Measurements from ENCODE around the gene PLXNB3.
A peak's percentile ranks its signal among the peaks of the same experiment; 100 is the strongest.
"Not testable (repeated sequence)": the region's sequence is repeated elsewhere in the genome, so short reads cannot be mapped to it uniquely, and the experiment has no call there.

The PLXNB3 gene

DNA sequence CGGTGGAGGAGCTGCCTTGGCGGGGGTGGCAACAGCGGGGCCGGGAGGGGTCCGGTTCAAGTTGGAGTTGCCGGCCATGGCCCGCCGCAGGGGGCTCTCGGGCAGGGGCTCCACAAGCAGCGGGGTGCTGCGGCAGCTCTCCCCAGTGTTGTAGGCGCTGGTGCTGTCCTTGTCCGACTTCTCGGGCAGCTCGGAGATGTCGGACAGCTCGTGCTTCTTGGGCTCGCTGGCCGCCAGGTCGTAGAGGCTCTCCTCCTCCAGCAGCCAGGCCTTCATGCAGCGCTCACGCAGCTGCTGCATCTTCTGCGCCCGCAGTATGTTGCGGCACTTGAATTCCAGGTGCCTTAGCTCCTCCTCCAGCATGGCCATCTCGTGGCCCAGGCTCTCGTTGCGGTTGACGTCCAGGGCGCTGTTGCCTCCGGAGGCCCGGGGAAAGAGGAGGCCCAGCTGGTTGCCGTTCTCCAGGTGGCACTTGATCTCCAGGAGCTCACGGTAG lies 40.1 kb downstream of the PLXNB3 start:
- no peak overlapping the region for H3K27ac ChIP-seq (ENCODE audit: insufficient read depth, low read depth, low read length, poor library complexity, severe bottlenecking)
- H3K4me1 ChIP-seq (ENCODE audit: control insufficient read depth, insufficient read depth, low read length): no peaks in the 10 kb centered on the region
- H3K27me3 ChIP-seq (ENCODE audit: control insufficient read depth, insufficient read depth, low read length, poor library complexity, severe bottlenecking): no peaks in the 10 kb centered on the region
- H3K4me3 ChIP-seq (ENCODE audit: insufficient read depth, low read depth, low read length): no peak overlapping the region
- H3K9me3 ChIP-seq (ENCODE audit: control insufficient read depth, low read length): no peaks in the 10 kb centered on the region
- WGBS, 2 experiments: 95 to 96% methylated on average over 34 of the region's 34 CpGs
- H3K36me3 ChIP-seq (ENCODE audit: control insufficient read depth, insufficient read depth, low read length): no peaks in the 10 kb centered on the region

DNA sequence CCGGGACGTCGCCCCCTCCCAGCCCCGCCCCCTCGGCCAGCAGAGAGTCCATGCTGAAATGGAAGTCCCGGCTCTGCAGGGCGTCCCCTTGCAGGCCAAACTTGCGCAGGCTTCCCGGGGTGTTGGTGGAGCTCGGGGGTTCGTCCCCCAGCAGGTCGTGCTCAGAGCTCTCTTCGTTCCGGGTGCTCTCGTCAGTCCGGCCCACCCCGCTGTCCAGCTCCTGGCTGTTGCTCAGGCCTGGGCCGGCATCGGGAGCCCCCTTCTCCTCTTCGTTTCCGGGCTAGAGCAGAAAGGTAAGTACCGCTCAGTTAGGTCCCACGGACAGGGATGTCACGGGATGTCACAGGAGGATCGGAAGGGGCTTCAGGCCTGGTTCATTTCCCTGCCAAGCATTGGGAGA lies 40.6 kb downstream of the PLXNB3 start:
- WGBS, 2 experiments: 94 to 95% methylated on average over 25 of the region's 25 CpGs
- H3K36me3 ChIP-seq (ENCODE audit: control insufficient read depth, insufficient read depth, low read length): no peaks in the 10 kb centered on the region
- no peak overlapping the region for H3K27ac ChIP-seq (ENCODE audit: insufficient read depth, low read depth, low read length, poor library complexity, severe bottlenecking)
- no peaks in the 10 kb centered on the region for H3K9me3 ChIP-seq (ENCODE audit: control insufficient read depth, low read length)
- H3K27me3 ChIP-seq (ENCODE audit: control insufficient read depth, insufficient read depth, low read length, poor library complexity, severe bottlenecking): no peaks in the 10 kb centered on the region
- no peak overlapping the region for H3K4me3 ChIP-seq (ENCODE audit: insufficient read depth, low read depth, low read length)
- no peaks in the 10 kb centered on the region for H3K4me1 ChIP-seq (ENCODE audit: control insufficient read depth, insufficient read depth, low read length)

DNA sequence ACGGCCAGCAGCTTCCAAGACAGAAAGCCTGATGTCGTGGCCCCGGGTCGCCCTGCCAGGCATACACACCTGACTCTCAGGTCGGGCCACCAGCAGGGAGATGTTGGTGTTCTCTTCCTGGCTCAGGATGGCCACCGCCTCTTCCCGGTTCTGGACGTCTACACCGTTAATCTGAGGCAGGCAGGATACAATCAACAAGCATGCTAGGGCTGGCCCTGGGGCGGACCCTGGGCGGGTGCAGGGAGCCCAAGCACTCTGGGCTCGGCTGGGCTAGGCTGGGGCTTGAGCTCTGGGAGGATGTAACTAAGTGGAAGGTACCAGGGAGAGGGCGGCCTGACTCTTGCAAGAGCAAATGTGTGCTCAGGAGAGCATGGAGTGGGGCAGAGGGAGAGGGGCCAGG lies 41.4 kb downstream of the PLXNB3 start:
- H3K4me3 ChIP-seq (ENCODE audit: insufficient read depth, low read depth, low read length): no peak overlapping the region
- H3K27me3 ChIP-seq (ENCODE audit: control insufficient read depth, insufficient read depth, low read length, poor library complexity, severe bottlenecking): no peaks in the 10 kb centered on the region
- H3K36me3 ChIP-seq (ENCODE audit: control insufficient read depth, insufficient read depth, low read length): no peaks in the 10 kb centered on the region
- no peaks in the 10 kb centered on the region for H3K9me3 ChIP-seq (ENCODE audit: control insufficient read depth, low read length)
- H3K27ac ChIP-seq (ENCODE audit: insufficient read depth, low read depth, low read length, poor library complexity, severe bottlenecking): no peak overlapping the region
- WGBS, 2 experiments: 92 to 95% methylated on average over 13 of the region's 13 CpGs
- H3K4me1 ChIP-seq (ENCODE audit: control insufficient read depth, insufficient read depth, low read length): no peaks in the 10 kb centered on the region

DNA sequence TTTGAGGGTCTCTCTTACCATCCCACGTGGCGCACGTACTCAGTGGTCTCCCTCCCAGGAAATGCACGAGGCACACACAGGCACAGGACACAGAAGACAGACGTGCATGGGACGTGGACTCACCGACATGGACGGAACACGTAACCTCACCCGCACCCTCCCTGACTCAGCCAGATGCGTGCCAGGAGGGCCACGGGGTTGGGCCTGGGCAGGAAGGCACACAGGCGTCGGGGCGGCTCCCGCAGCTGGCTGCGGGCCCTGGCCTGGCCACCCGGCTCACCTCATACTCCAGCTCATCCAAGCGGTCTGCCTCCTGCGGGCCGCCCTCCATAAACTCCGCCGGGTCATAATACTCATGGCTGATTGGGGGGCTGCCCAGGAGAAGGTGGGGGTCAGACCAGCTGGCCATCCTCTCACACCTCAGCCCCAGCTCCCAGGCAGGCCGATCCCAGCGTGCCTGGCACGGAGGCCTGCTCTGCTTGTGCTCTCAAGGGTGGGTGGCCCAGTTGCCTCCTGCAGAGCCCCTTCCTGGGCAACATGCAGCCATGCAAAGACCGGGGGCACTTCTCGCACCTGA lies 43.0 kb downstream of the PLXNB3 start:
- no peaks in the 10 kb centered on the region for H3K9me3 ChIP-seq (ENCODE audit: control insufficient read depth, low read length)
- 93 to 97% methylated on average over 28 of the region's 28 CpGs for WGBS, 2 experiments

DNA sequence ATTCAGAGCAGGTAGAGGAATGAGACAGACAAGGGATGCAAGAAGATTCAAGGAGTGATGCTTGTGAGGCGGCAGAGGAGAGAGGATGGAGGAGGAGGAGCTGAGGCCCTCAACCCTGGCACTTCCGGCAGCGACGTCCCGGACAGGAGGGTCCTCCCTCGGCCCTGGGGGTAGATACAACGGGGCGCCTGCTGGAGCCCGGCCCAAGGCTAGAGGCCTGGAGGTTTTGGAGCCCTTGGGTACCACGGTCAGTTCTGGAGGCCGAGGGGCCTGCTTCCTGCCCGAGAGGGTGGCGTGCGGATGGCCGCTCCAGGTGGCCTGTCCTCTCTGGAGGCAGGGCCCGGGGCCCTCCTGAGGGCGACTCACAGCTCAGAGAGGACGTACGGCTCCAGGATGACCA lies 43.9 kb downstream of the PLXNB3 start:
- no peaks in the 10 kb centered on the region for H3K9me3 ChIP-seq (ENCODE audit: control insufficient read depth, low read length)
- WGBS, 2 experiments: 94 to 96% methylated on average over 19 of the region's 19 CpGs
- H3K4me3 ChIP-seq (ENCODE audit: insufficient read depth, low read depth, low read length): no peak overlapping the region
- H3K27me3 ChIP-seq (ENCODE audit: control insufficient read depth, insufficient read depth, low read length, poor library complexity, severe bottlenecking): no peaks in the 10 kb centered on the region
- H3K4me1 ChIP-seq (ENCODE audit: control insufficient read depth, insufficient read depth, low read length): peaks cover 4% of the 10 kb centered on the region
- H3K36me3 ChIP-seq (ENCODE audit: control insufficient read depth, insufficient read depth, low read length): no peaks in the 10 kb centered on the region
- no peak overlapping the region for H3K27ac ChIP-seq (ENCODE audit: insufficient read depth, low read depth, low read length, poor library complexity, severe bottlenecking)

More for the DNA sequence above, 43.0 kb downstream of the PLXNB3 start:
- Histone ChIP-seq H3K27ac (ENCODE audit: insufficient read depth, low read depth, low read length, poor library complexity, severe bottlenecking) (no peak overlapping the region), H3K4me3 (ENCODE audit: insufficient read depth, low read depth, low read length) (no peak overlapping the region), H3K4me1 (ENCODE audit: control insufficient read depth, insufficient read depth, low read length) (no peaks in the 10 kb centered on the region), H3K27me3 (ENCODE audit: control insufficient read depth, insufficient read depth, low read length, poor library complexity, severe bottlenecking) (no peaks in the 10 kb centered on the region), H3K36me3 (ENCODE audit: control insufficient read depth, insufficient read depth, low read length) (no peaks in the 10 kb centered on the region)

DNA sequence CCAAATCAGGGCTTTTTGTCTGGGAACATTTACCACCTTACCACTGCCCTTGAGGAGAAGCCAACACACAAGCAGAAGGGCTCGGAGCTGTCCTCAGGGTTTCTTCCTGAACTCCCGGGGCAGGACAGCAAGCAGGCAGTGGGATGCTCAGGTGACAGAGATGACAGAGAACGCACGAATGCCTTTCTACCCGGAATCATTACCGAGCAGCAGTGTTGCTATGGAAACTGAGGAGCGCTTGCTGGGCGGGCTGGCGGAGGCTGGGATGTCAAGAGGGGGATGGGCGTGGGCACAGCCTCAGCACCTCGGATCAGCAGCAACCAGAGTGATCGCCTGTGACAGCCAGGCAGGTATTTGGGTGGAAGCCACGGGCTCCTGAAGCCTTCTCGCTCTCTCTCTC lies 48.2 kb downstream of the PLXNB3 start:
- peak overlapping the region; percentile 8 for H3K27ac ChIP-seq (ENCODE audit: insufficient read depth, low read depth, low read length, poor library complexity, severe bottlenecking)
- peaks cover 4% of the 10 kb centered on the region for H3K4me1 ChIP-seq (ENCODE audit: control insufficient read depth, insufficient read depth, low read length)
- H3K9me3 ChIP-seq (ENCODE audit: control insufficient read depth, low read length): no peaks in the 10 kb centered on the region
- H3K4me3 ChIP-seq (ENCODE audit: insufficient read depth, low read depth, low read length): no peak overlapping the region
- no peaks in the 10 kb centered on the region for H3K27me3 ChIP-seq (ENCODE audit: control insufficient read depth, insufficient read depth, low read length, poor library complexity, severe bottlenecking)
- no peaks in the 10 kb centered on the region for H3K36me3 ChIP-seq (ENCODE audit: control insufficient read depth, insufficient read depth, low read length)
- 39 to 42% methylated on average over 14 of the region's 14 CpGs for WGBS, 2 experiments

DNA sequence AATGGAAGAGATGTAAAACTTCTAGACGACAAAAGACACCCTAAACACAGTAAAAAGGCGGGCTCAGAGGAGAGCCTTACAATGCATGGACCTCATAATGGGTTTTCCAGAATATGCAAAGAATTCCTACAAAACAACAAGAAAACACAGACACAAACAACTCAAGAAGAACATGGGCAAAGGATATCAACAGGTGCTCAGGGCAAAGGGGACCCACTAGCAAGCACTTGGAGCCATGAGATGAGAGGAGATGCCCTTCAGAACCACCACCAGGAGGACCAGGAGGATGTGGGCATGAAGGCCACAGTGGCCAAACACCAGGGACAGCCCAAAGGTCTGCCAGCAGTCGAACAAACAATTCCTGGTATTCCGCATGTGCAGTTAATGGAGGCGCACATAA lies 49.1 kb downstream of the PLXNB3 start:
- Histone ChIP-seq H3K27me3 (ENCODE audit: control insufficient read depth, insufficient read depth, low read length, poor library complexity, severe bottlenecking) (no peaks in the 10 kb centered on the region), H3K36me3 (ENCODE audit: control insufficient read depth, insufficient read depth, low read length) (no peaks in the 10 kb centered on the region), H3K9me3 (ENCODE audit: control insufficient read depth, low read length) (no peaks in the 10 kb centered on the region), H3K4me3 (ENCODE audit: insufficient read depth, low read depth, low read length) (no peak overlapping the region), H3K27ac (ENCODE audit: insufficient read depth, low read depth, low read length, poor library complexity, severe bottlenecking) (no peak overlapping the region), H3K4me1 (ENCODE audit: control insufficient read depth, insufficient read depth, low read length) (peaks cover 4% of the 10 kb centered on the region)
- WGBS, 2 experiments: 98% methylated on average over 4 to 5 of the region's 5 CpGs

DNA sequence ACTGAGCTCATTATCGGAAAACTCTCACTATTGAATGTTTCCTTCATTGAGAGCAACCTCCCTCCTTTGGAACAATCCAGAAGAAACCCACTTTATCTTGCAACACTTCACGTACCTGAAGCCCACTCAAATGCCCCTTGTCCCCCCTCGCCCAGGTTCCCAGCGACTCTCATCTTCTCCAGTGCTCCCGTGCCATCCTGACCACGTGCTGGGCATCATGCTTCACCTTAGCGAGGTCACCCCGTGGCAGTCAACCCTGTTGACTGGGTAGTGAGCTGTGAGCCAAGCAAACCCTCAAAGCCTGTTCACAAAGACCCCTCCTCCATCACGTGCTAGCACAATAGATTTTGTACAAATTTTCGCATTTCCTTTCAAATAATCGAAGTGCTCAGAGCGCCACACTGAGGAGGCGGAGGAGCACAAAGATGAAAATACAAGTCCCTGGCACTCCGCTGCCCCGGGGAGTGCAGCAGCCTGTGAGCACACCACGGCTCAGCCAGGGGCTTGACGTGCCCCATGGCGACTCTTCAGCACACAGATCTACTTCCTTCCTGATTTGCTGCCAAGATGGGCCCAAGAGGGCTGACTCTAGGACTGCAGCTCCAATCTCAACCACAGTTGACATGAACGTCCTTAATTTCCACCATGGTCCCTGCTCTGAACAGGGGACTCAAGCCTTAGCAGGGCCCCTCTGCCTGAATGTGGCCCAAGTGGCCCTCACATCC lies 50.7 kb downstream of the PLXNB3 start:
- Histone ChIP-seq H3K27ac (ENCODE audit: insufficient read depth, low read depth, low read length, poor library complexity, severe bottlenecking) (no peak overlapping the region), H3K27me3 (ENCODE audit: control insufficient read depth, insufficient read depth, low read length, poor library complexity, severe bottlenecking) (no peaks in the 10 kb centered on the region), H3K4me1 (ENCODE audit: control insufficient read depth, insufficient read depth, low read length) (peaks cover 11% of the 10 kb centered on the region), H3K9me3 (ENCODE audit: control insufficient read depth, low read length) (no peaks in the 10 kb centered on the region), H3K4me3 (ENCODE audit: insufficient read depth, low read depth, low read length) (no peak overlapping the region), H3K36me3 (ENCODE audit: control insufficient read depth, insufficient read depth, low read length) (no peaks in the 10 kb centered on the region)
- WGBS, 2 experiments: 90 to 92% methylated on average over 19 of the region's 19 CpGs

DNA sequence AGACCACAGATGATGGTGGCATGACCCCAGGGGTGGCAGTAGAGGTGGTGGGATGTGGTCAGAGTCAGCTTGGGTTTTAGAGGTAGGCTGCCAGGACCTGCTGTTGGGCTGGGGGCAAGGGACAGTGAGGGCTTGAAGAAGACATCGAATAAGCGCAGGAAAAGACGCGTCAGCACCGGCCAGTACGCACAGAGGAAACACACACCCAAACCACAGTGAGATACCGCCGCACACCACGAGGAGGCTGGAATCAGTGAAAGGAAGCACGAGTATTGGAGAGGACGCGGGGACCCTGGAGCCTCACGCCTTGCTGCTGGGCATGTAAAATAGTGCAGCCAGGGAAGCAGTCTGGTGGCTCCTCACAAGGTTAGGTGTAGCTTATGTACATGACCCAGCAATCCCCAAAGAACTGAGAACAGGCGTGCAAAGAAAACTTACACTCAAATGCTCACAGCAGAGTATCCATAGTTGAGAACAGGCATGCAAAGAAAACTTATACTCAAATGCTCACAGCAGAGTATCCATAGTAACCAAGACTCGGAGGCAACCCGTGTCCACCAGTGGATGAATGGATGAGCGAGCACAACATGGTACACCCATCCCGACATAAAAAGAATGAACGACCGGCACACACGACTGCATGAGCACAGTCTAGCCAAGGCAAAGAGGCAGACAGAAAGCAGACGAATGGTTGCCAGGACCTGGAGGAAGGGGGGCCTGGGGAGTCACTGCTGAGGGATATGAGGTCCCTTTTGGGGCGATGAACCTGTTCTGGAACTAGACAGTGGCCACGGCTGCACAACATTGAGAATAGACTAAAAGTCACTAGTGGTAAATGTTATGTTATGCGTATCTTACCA lies 53.0 kb downstream of the PLXNB3 start:
- H3K27me3 ChIP-seq (ENCODE audit: control insufficient read depth, insufficient read depth, low read length, poor library complexity, severe bottlenecking): no peaks in the 10 kb centered on the region
- H3K27ac ChIP-seq (ENCODE audit: insufficient read depth, low read depth, low read length, poor library complexity, severe bottlenecking): no peak overlapping the region
- H3K4me3 ChIP-seq (ENCODE audit: insufficient read depth, low read depth, low read length): no peak overlapping the region
- H3K4me1 ChIP-seq (ENCODE audit: control insufficient read depth, insufficient read depth, low read length): peaks cover 12% of the 10 kb centered on the region
- WGBS, 2 experiments: 94 to 96% methylated on average over 18 to 25 of the region's 25 CpGs
- H3K9me3 ChIP-seq (ENCODE audit: control insufficient read depth, low read length): no peaks in the 10 kb centered on the region
- H3K36me3 ChIP-seq (ENCODE audit: control insufficient read depth, insufficient read depth, low read length): no peaks in the 10 kb centered on the region

DNA sequence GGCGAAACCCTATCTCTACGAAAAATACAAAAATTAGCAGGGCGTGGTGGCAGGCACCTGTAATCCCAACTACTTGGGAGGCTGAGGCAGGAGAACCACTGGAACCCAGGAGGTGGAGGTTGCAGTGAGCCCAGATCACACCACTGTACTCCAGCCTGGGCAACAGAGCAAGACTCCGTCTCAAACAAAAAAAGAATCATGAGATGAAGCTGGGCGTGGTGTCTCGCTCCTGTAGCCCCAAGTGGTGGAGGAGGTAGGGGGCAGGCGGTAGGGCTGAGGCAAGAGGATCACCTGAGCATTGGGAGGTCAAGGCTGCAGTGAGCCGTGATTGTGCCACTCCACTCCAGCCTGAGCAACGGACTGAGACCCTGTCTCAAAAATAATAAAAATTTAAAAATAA lies 54.0 kb downstream of the PLXNB3 start:
- not testable (repeated sequence) for H3K4me1 ChIP-seq (ENCODE audit: control insufficient read depth, insufficient read depth, low read length); H3K27ac ChIP-seq (ENCODE audit: insufficient read depth, low read depth, low read length, poor library complexity, severe bottlenecking); H3K4me3 ChIP-seq (ENCODE audit: insufficient read depth, low read depth, low read length); H3K27me3 ChIP-seq (ENCODE audit: control insufficient read depth, insufficient read depth, low read length, poor library complexity, severe bottlenecking); H3K9me3 ChIP-seq (ENCODE audit: control insufficient read depth, low read length); H3K36me3 ChIP-seq (ENCODE audit: control insufficient read depth, insufficient read depth, low read length)
- 92 to 95% methylated on average over 7 of the region's 9 CpGs for WGBS, 2 experiments
